ENCODE data around the gene RSPH4A. TPM values are rescaled to one million over a fixed set of nuclear protein-coding genes. Genes with fewer than 3 reads are reported as not detected.

RSPH4A gene
- total RNA-seq, 4 donors from 2014 or later, result 0.16 to 2.8 (median 0.56) TPM; not detected in 1

GRCh38 chr6:116666869-116667268 lies 50.6 kb downstream of the RSPH4A start:
- H3K36me3 ChIP-seq, result no peaks in the 10 kb centered on the region
- ATAC-seq (no peak), DNase-seq (no peak)
- H3K9me3 ChIP-seq, result no peaks in the 10 kb centered on the region
- peaks cover 18 to 24% of the 10 kb centered on the region in 2 donors for H3K4me1 ChIP-seq
- in situ Hi-C loops (cut with MboI; ENCODE audit: low sequenced_read_pairs in 4 of 4) (no loop called here), intact Hi-C loops (cut with DNase I; ENCODE audit: low total_unique reads) (loop anchor here (5.0 kb wide), 1 partner anchor 95 kb away; the partner anchor contains the start of gene RWDD1)
- no peak overlapping the region for H3K4me3 ChIP-seq
- TF ChIP-seq POLR2A (IDR thresholded peaks at IDR 0.05), result no peak
- TF ChIP-seq CTCF (IDR thresholded peaks at IDR 0.05 in 4 of 5, conservative IDR thresholded peaks at IDR 0.05 in 1 of 5), result no peak
- no peak overlapping the region for H3K27ac ChIP-seq
- no peaks in the 10 kb centered on the region for H3K27me3 ChIP-seq

GRCh38 chr6:116667623-116668022 lies 51.3 kb downstream of the RSPH4A start:
- TF ChIP-seq POLR2A (IDR thresholded peaks at IDR 0.05) (no peak), CTCF (IDR thresholded peaks at IDR 0.05 in 4 of 5, conservative IDR thresholded peaks at IDR 0.05 in 1 of 5) (no peak)
- in situ Hi-C loops (cut with MboI; ENCODE audit: low sequenced_read_pairs in 4 of 4), result no loop called here
- intact Hi-C loops (cut with DNase I; ENCODE audit: low total_unique reads), result loop anchor here (5.0 kb wide), 1 partner anchor 95 kb away; the partner anchor contains the start of gene RWDD1
- DNase-seq (no peak), ATAC-seq (no peak)
- no peaks in the 10 kb centered on the region for H3K9me3 ChIP-seq
- peak overlapping the region; percentile 74 to 91 (median 88) for H3K4me3 ChIP-seq
- H3K4me1 ChIP-seq, result peaks cover 18 to 24% of the 10 kb centered on the region in 2 donors
- peak overlapping the region in 3 of 4 donors; percentile 79 to 82 (median 81) for H3K27ac ChIP-seq
- H3K27me3 ChIP-seq, result no peaks in the 10 kb centered on the region
- no peaks in the 10 kb centered on the region for H3K36me3 ChIP-seq

- in situ Hi-C loops (cut with MboI; ENCODE audit: low sequenced_read_pairs in 4 of 4), result no loop called here
- Histone ChIP-seq H3K4me1 (peaks cover 3 to 8% of the 10 kb centered on the region in 2 donors), H3K27ac (no peak overlapping the region), H3K36me3 (no peaks in the 10 kb centered on the region), H3K9me3 (no peaks in the 10 kb centered on the region), H3K27me3 (no peaks in the 10 kb centered on the region), H3K4me3 (no peak overlapping the region)
- TF ChIP-seq CTCF (IDR thresholded peaks at IDR 0.05 in 4 of 5, conservative IDR thresholded peaks at IDR 0.05 in 1 of 5), result no peak
- intact Hi-C loops (cut with DNase I; ENCODE audit: low total_unique reads), result no loop called here
- DNase-seq (no peak), ATAC-seq (no peak)
Measured at GRCh38 chr6:116672306-116672705, 56.0 kb downstream of the RSPH4A start.

- Histone ChIP-seq H3K4me1 (peaks cover 0 to 5% of the 10 kb centered on the region in 2 donors), H3K27me3 (no peaks in the 10 kb centered on the region), H3K4me3 (no peak overlapping the region), H3K27ac (no peak overlapping the region), H3K9me3 (no peaks in the 10 kb centered on the region), H3K36me3 (no peaks in the 10 kb centered on the region)
- ATAC-seq (no peak), DNase-seq (no peak)
- in situ Hi-C loops (cut with MboI; ENCODE audit: low sequenced_read_pairs in 4 of 4), result no loop called here
- intact Hi-C loops (cut with DNase I; ENCODE audit: low total_unique reads), result no loop called here
- no peak for TF ChIP-seq POLR2A (IDR thresholded peaks at IDR 0.05)
- no peak for TF ChIP-seq CTCF (IDR thresholded peaks at IDR 0.05 in 4 of 5, conservative IDR thresholded peaks at IDR 0.05 in 1 of 5)
Measured at GRCh38 chr6:116676021-116676420, 59.7 kb downstream of the RSPH4A start.
